DND-41 (cell line): Measurements from ENCODE around the gene TRAPPC14.

Source experiments
- CTCF ChIP-seq: IDR thresholded peaks from 2 replicates; pipeline ENCODE4 v1.5.1; 2012; ENCODE audit warnings: borderline replicate concordance, low read length, moderate library complexity, mild to moderate bottlenecking; ENCODE audit not compliant: poor library complexity, severe bottlenecking; ENCODE audit errors: extremely low read depth
- EZH2 ChIP-seq: IDR thresholded peaks from 3 replicates; pipeline ENCODE4 v1.6.1; 2012; ENCODE audit warnings: borderline replicate concordance, low read depth, mild to moderate bottlenecking, moderate library complexity, low read length, inconsistent platforms; ENCODE audit not compliant: severe bottlenecking

- no peak for TF ChIP-seq CTCF
- no peak for TF ChIP-seq EZH2
Observed at GRCh38 chr7:100189061-100189460, 30.5 kb upstream of the TRAPPC14 start.
